ENCODE results near the gene SUCLG2. TPM values are rescaled to one million over a fixed set of nuclear protein-coding genes. Genes with fewer than 3 reads are reported as not detected.

Gene SUCLG2
- total RNA-seq, 1 donor from 2014 or later: 20.8 TPM

DNA sequence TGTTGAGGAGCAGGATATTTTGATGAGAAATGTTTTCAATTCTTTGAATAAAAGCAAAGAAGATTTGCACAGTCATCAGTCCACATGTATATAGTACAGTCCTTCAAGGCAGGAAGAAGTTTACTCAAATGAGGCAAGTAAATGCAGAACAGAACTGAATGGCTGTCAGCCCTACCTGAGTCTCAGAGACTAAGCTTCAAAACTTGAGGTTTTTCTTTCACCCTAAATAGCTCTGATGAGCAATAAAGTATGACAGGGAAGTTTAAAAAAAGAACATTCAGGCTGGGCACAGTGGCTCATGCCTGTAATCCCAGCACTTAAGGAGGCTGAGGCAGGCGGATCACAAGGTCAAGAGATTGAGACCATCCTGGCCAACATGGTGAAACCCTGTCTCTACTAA, 232.5 kb downstream of the SUCLG2 start:
- no peaks in the 10 kb centered on the region for H3K9me3 ChIP-seq (ENCODE audit: insufficient read depth, low read depth, low read length)
- TF ChIP-seq, protein P1, sequence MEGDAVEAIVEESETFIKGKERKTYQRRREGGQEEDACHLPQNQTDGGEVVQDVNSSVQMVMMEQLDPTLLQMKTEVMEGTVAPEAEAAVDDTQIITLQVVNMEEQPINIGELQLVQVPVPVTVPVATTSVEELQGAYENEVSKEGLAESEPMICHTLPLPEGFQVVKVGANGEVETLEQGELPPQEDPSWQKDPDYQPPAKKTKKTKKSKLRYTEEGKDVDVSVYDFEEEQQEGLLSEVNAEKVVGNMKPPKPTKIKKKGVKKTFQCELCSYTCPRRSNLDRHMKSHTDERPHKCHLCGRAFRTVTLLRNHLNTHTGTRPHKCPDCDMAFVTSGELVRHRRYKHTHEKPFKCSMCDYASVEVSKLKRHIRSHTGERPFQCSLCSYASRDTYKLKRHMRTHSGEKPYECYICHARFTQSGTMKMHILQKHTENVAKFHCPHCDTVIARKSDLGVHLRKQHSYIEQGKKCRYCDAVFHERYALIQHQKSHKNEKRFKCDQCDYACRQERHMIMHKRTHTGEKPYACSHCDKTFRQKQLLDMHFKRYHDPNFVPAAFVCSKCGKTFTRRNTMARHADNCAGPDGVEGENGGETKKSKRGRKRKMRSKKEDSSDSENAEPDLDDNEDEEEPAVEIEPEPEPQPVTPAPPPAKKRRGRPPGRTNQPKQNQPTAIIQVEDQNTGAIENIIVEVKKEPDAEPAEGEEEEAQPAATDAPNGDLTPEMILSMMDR (IDR thresholded peaks at IDR 0.05; ENCODE audit: insufficient read depth, low read depth, low read length): no peak
- no peak for TF ChIP-seq EZH2 (IDR thresholded peaks at IDR 0.05; ENCODE audit: insufficient read depth, low read length)
- Mint-ChIP-seq H3K27ac (ENCODE audit: unreplicated experiment) (no peak overlapping the region), H3K4me1 (ENCODE audit: low read depth, unreplicated experiment) (peaks cover 4% of the 10 kb centered on the region), H3K4me3 (ENCODE audit: unreplicated experiment) (no peak overlapping the region), H3K27me3 (ENCODE audit: low read depth, unreplicated experiment) (no peaks in the 10 kb centered on the region), H3K9me3 (ENCODE audit: unreplicated experiment) (peaks cover 7% of the 10 kb centered on the region), H3K36me3 (ENCODE audit: low read depth, unreplicated experiment) (peaks cover 6% of the 10 kb centered on the region)
- no peak overlapping the region for H3K9ac ChIP-seq (ENCODE audit: low read length)
- H3K4me3 ChIP-seq (ENCODE audit: insufficient read depth, low read depth, low read length): no peak overlapping the region
- no peak overlapping the region for H3K27ac ChIP-seq (ENCODE audit: low read depth, low read length)
- H4K20me1 ChIP-seq (ENCODE audit: insufficient read depth, low read length): no peaks in the 10 kb centered on the region
- H3K79me2 ChIP-seq (ENCODE audit: insufficient read depth, low read length): no peaks in the 10 kb centered on the region
- DNase-seq (ENCODE audit: low read depth) (no peak), FAIRE-seq (no peak)
- no peaks in the 10 kb centered on the region for H3K36me3 ChIP-seq (ENCODE audit: insufficient read depth, low read length)
- no peaks in the 10 kb centered on the region for H3K4me1 ChIP-seq (ENCODE audit: insufficient read depth, low read length)
- no peak overlapping the region for H3K4me2 ChIP-seq (ENCODE audit: low read length)
- no peak overlapping the region for H2AFZ ChIP-seq (ENCODE audit: low read depth, low read length)
- no peaks in the 10 kb centered on the region for H3K27me3 ChIP-seq (ENCODE audit: insufficient read depth, low read length)

DNA sequence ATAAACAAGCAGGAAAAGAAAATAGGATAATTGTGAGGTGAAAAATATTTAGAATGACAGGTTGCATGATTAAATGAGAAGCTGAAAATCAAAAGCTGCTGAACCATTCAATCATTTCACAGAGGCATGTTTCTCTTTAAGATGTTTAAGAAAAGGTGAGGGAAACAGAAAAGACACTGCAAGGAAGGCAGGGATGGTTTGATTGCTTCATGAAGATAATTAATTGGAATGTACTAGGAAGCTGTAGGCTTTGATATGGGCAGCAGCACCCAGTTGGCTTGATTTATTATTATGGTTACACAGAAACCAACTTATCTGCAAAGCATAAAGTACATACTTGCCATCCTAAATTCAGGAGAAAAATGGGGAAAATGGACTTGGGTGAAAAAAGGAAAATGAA, 234.6 kb downstream of the SUCLG2 start:
- H3K36me3 Mint-ChIP-seq (ENCODE audit: low read depth, unreplicated experiment): peaks cover 7% of the 10 kb centered on the region
- no peak overlapping the region for H3K4me3 ChIP-seq (ENCODE audit: insufficient read depth, low read depth, low read length)

DNA sequence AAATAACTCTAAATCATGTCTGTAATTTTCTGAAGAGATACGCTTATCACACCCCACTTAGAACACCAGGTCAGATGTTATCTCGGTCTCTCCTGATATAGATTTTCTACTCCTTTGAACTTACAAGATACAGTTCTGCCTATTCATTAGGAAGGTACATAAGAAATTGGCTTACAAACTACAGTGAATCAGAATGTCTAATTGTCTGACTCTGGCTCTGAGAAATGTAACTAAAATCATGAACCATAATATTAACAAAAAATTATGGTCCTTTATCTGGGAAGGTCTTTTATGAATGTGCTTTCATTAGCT, 235.2 kb downstream of the SUCLG2 start:
- Histone ChIP-seq H3K27ac (ENCODE audit: low read depth, low read length) (no peak overlapping the region), H3K4me3 (ENCODE audit: insufficient read depth, low read depth, low read length) (no peak overlapping the region), H3K4me2 (ENCODE audit: low read length) (no peak overlapping the region), H3K79me2 (ENCODE audit: insufficient read depth, low read length) (no peaks in the 10 kb centered on the region), H4K20me1 (ENCODE audit: insufficient read depth, low read length) (no peaks in the 10 kb centered on the region), H3K9me3 (ENCODE audit: insufficient read depth, low read depth, low read length) (no peaks in the 10 kb centered on the region), H3K4me1 (ENCODE audit: insufficient read depth, low read length) (peaks cover 3% of the 10 kb centered on the region), H2AFZ (ENCODE audit: low read depth, low read length) (no peak overlapping the region), H3K27me3 (ENCODE audit: insufficient read depth, low read length) (no peaks in the 10 kb centered on the region), H3K9ac (ENCODE audit: low read length) (no peak overlapping the region), H3K36me3 (ENCODE audit: insufficient read depth, low read length) (no peaks in the 10 kb centered on the region)
- FAIRE-seq (no peak), DNase-seq (ENCODE audit: low read depth) (no peak)
- Mint-ChIP-seq H3K4me1 (ENCODE audit: low read depth, unreplicated experiment) (peaks cover 11% of the 10 kb centered on the region), H3K27me3 (ENCODE audit: low read depth, unreplicated experiment) (no peaks in the 10 kb centered on the region), H3K27ac (ENCODE audit: unreplicated experiment) (no peak overlapping the region), H3K9me3 (ENCODE audit: unreplicated experiment) (peaks cover 7% of the 10 kb centered on the region), H3K36me3 (ENCODE audit: low read depth, unreplicated experiment) (peaks cover 7% of the 10 kb centered on the region), H3K4me3 (ENCODE audit: unreplicated experiment) (no peak overlapping the region)
- no peak for TF ChIP-seq EZH2 (IDR thresholded peaks at IDR 0.05; ENCODE audit: insufficient read depth, low read length)
- TF ChIP-seq, protein P1 (IDR thresholded peaks at IDR 0.05; ENCODE audit: insufficient read depth, low read depth, low read length): no peak

More for the DNA sequence above, 234.6 kb downstream of the SUCLG2 start:
- H3K9ac ChIP-seq (ENCODE audit: low read length): no peak overlapping the region
- no peaks in the 10 kb centered on the region for H3K27me3 Mint-ChIP-seq (ENCODE audit: low read depth, unreplicated experiment)
- H3K27ac ChIP-seq (ENCODE audit: low read depth, low read length): no peak overlapping the region
- H3K79me2 ChIP-seq (ENCODE audit: insufficient read depth, low read length): no peaks in the 10 kb centered on the region
- peaks cover 11% of the 10 kb centered on the region for H3K4me1 Mint-ChIP-seq (ENCODE audit: low read depth, unreplicated experiment)
- H3K36me3 ChIP-seq (ENCODE audit: insufficient read depth, low read length): no peaks in the 10 kb centered on the region
- no peak for TF ChIP-seq EZH2 (IDR thresholded peaks at IDR 0.05; ENCODE audit: insufficient read depth, low read length)
- TF ChIP-seq, protein P1 (IDR thresholded peaks at IDR 0.05; ENCODE audit: insufficient read depth, low read depth, low read length): no peak
- H4K20me1 ChIP-seq (ENCODE audit: insufficient read depth, low read length): no peaks in the 10 kb centered on the region
- no peak for FAIRE-seq
- H2AFZ ChIP-seq (ENCODE audit: low read depth, low read length): no peak overlapping the region
- peaks cover 3% of the 10 kb centered on the region for H3K4me1 ChIP-seq (ENCODE audit: insufficient read depth, low read length)
- no peaks in the 10 kb centered on the region for H3K9me3 ChIP-seq (ENCODE audit: insufficient read depth, low read depth, low read length)
- no peak for DNase-seq (ENCODE audit: low read depth)
- no peak overlapping the region for H3K4me3 Mint-ChIP-seq (ENCODE audit: unreplicated experiment)
- no peak overlapping the region for H3K27ac Mint-ChIP-seq (ENCODE audit: unreplicated experiment)
- H3K4me2 ChIP-seq (ENCODE audit: low read length): no peak overlapping the region
- peaks cover 7% of the 10 kb centered on the region for H3K9me3 Mint-ChIP-seq (ENCODE audit: unreplicated experiment)
- H3K27me3 ChIP-seq (ENCODE audit: insufficient read depth, low read length): no peaks in the 10 kb centered on the region
